KMS-11 (cell line): ENCODE measurements around the gene CCDC27.

Source experiments
- H2AFZ ChIP-seq: fragments of 200-600 bp; sonication (generic); 2 replicates; pipeline ENCODE4 v1.6.1; 2016; ENCODE audit warnings: antibody characterized with exemption, mixed run types, low read depth
- H3K27ac ChIP-seq: fragments of 200-600 bp; sonication (generic); 2 replicates; pipeline ENCODE4 v1.6.1; 2016; ENCODE audit warnings: mild to moderate bottlenecking, mixed run types
- H3K27me3 ChIP-seq: fragments of 200-600 bp; sonication (generic); 2 replicates; pipeline ENCODE4 v1.6.1; 2017; ENCODE audit warnings: mild to moderate bottlenecking, low read depth, mixed run types, moderate library complexity; ENCODE audit not compliant: insufficient read depth
- H3K36me3 ChIP-seq: fragments of 200-600 bp; sonication (generic); 2 replicates; pipeline ENCODE4 v1.6.1; 2017; ENCODE audit warnings: mild to moderate bottlenecking, mixed run types; ENCODE audit not compliant: insufficient read depth
- H3K4me1 ChIP-seq: fragments of 200-600 bp; sonication (generic); 2 replicates; pipeline ENCODE4 v1.6.1; 2016; ENCODE audit warnings: mild to moderate bottlenecking, low read depth, mixed run types; ENCODE audit not compliant: poor library complexity, severe bottlenecking
- H3K4me2 ChIP-seq: fragments of 200-600 bp; sonication (generic); 2 replicates; pipeline ENCODE4 v1.7.0; 2016; ENCODE audit warnings: mild to moderate bottlenecking, mixed run types
- H3K4me3 ChIP-seq: fragments of 200-600 bp; sonication (generic); IDR thresholded peaks from 2 replicates; pipeline ENCODE4 v1.6.1; 2017; ENCODE audit warnings: low read depth, low read length, mixed read lengths; ENCODE audit not compliant: insufficient read depth
- H3K79me2 ChIP-seq: fragments of 200-600 bp; sonication (generic); 2 replicates; pipeline ENCODE4 v1.6.1; 2016; ENCODE audit warnings: low read depth, mixed run types; ENCODE audit not compliant: insufficient read depth
- H3K9ac ChIP-seq: fragments of 200-600 bp; sonication (generic); 2 replicates; pipeline ENCODE4 v1.6.1; 2016; ENCODE audit warnings: mild to moderate bottlenecking, mixed run types
- H4K20me1 ChIP-seq: fragments of 200-600 bp; sonication (generic); 2 replicates; pipeline ENCODE4 v1.6.1; 2016; ENCODE audit warnings: mild to moderate bottlenecking, mixed run types; ENCODE audit not compliant: insufficient read depth
- CTCF ChIP-seq: fragments of 200-600 bp; sonication (generic); conservative IDR thresholded peaks from 2 replicates; pipeline ENCODE4 v1.6.1; 2017; ENCODE audit warnings: low read depth, mild to moderate bottlenecking, antibody characterized with exemption, low read length, moderate library complexity, mixed read lengths

The CCDC27 gene

GRCh38 chr1:3712573-3713535 is 39.4 kb upstream of the CCDC27 start:
- H3K4me1 ChIP-seq = no peaks in the 10 kb centered on the region
- no peak overlapping the region for H3K4me2 ChIP-seq
- no peak overlapping the region for H2AFZ ChIP-seq
- H4K20me1 ChIP-seq = no peaks in the 10 kb centered on the region
- no peaks in the 10 kb centered on the region for H3K79me2 ChIP-seq
- H3K27me3 ChIP-seq = peaks cover 95% of the 10 kb centered on the region
- H3K27ac ChIP-seq = no peak overlapping the region
- no peak overlapping the region for H3K4me3 ChIP-seq
- no peaks in the 10 kb centered on the region for H3K36me3 ChIP-seq
- no peak overlapping the region for H3K9ac ChIP-seq
- no peak for TF ChIP-seq CTCF

GRCh38 chr1:3713840-3714239 is 38.4 kb upstream of the CCDC27 start:
- H3K4me1 ChIP-seq = no peaks in the 10 kb centered on the region
- H3K36me3 ChIP-seq = no peaks in the 10 kb centered on the region
- no peaks in the 10 kb centered on the region for H3K79me2 ChIP-seq
- H2AFZ ChIP-seq = no peak overlapping the region
- no peaks in the 10 kb centered on the region for H4K20me1 ChIP-seq
- no peak overlapping the region for H3K9ac ChIP-seq
- no peak overlapping the region for H3K4me2 ChIP-seq
- H3K27ac ChIP-seq = no peak overlapping the region
- H3K4me3 ChIP-seq = no peak overlapping the region
- no peak for TF ChIP-seq CTCF
- peaks cover 95% of the 10 kb centered on the region for H3K27me3 ChIP-seq

DNA sequence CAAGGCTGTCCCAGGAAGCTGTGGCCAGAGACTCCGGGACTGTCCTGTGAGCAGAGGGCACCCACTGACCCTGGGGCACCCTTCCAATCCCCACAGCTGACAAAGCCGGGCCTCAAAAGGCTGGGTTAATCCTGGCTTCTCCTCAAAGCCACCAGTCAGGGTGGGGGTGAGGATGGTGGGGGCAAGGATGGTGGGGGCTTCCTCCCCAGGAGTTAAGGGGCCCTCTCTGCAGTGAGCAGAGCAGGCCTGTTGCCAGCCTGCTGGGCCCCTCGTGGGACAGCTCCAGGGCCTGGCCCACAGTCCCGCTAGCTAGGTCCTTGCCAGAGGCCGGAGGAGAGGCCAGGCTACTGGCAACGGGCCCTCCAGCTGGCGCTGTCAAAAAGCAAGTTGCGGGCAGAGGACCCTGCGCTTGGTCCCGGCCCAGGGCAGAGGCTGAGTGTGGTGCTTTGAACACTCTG is 37.9 kb upstream of the CCDC27 start:
- no peaks in the 10 kb centered on the region for H3K4me1 ChIP-seq
- no peak overlapping the region for H3K27ac ChIP-seq
- peaks cover 95% of the 10 kb centered on the region for H3K27me3 ChIP-seq
- H3K79me2 ChIP-seq = no peaks in the 10 kb centered on the region
- no peaks in the 10 kb centered on the region for H4K20me1 ChIP-seq
- no peak for TF ChIP-seq CTCF
- H3K4me3 ChIP-seq = no peak overlapping the region
- no peak overlapping the region for H2AFZ ChIP-seq
- no peaks in the 10 kb centered on the region for H3K36me3 ChIP-seq
- H3K9ac ChIP-seq = no peak overlapping the region
- H3K4me2 ChIP-seq = no peak overlapping the region

DNA sequence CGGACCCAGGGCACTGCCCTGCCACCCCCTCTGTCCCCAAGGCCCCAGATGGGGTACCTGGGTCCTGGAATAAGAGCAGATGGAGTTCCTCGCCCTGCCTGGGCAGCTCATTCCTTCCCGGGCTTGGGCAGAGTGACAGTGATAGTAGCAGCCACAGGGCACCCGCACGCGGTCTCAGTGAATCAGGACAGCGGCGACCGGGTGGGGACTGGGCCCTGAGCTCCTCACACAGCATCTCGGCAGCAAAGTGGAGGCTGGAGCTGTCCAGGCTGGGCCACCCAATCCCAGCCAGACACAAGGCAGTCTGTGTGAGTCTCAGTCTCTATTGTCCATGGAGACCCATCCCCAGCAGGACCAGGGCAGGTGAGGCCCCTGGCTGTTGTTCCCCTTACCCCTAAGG is 37.4 kb upstream of the CCDC27 start:
- no peak overlapping the region for H3K27ac ChIP-seq
- H3K9ac ChIP-seq = no peak overlapping the region

More for the DNA sequence above, 37.4 kb upstream of the CCDC27 start:
- no peaks in the 10 kb centered on the region for H4K20me1 ChIP-seq
- no peak overlapping the region for H2AFZ ChIP-seq
- H3K4me1 ChIP-seq = no peaks in the 10 kb centered on the region
- TF ChIP-seq CTCF = no peak
- H3K4me3 ChIP-seq = no peak overlapping the region
- H3K27me3 ChIP-seq = peaks cover 95% of the 10 kb centered on the region
- H3K4me2 ChIP-seq = no peak overlapping the region
- no peaks in the 10 kb centered on the region for H3K79me2 ChIP-seq
- H3K36me3 ChIP-seq = no peaks in the 10 kb centered on the region
